Ectodermal cell (in vitro differentiated cells): ENCODE measurements around the gene GPR39.

Experiments
- H3K27ac ChIP-seq: 2 replicates; pipeline ENCODE4 v1.7.0; 2013; ENCODE audit warnings: mild to moderate bottlenecking, low read depth, low read length; ENCODE audit not compliant: insufficient read depth, poor library complexity, severe bottlenecking
- H3K27me3 ChIP-seq: 2 replicates; pipeline ENCODE4 v1.7.0; 2013; ENCODE audit warnings: mild to moderate bottlenecking, low read length; ENCODE audit not compliant: insufficient read depth, control insufficient read depth, poor library complexity, severe bottlenecking
- H3K36me3 ChIP-seq: one replicate; pipeline ENCODE4 v1.7.0; 2013; ENCODE audit warnings: low read length; ENCODE audit not compliant: control insufficient read depth, insufficient read depth
- H3K4me1 ChIP-seq: one replicate; pipeline ENCODE4 v1.7.0; 2013; ENCODE audit warnings: low read length; ENCODE audit not compliant: control insufficient read depth, insufficient read depth
- H3K4me3 ChIP-seq: 2 replicates; pipeline ENCODE4 v1.7.0; 2013; ENCODE audit warnings: low read depth, low read length, control low read depth; ENCODE audit not compliant: insufficient read depth
- H3K9me3 ChIP-seq: 2 replicates; pipeline ENCODE4 v1.7.0; 2013; ENCODE audit warnings: mild to moderate bottlenecking, low read length, moderate library complexity; ENCODE audit not compliant: control insufficient read depth
- WGBS, 2 experiments: methylation state at CpG; one replicate each; pipeline ENCODE4 v1.1.7; 2013; ENCODE audit warnings: missing lambda C conversion rate in 2 of 2; 5-methylcytosine and 5-hydroxymethylcytosine counted together

Gene GPR39

GRCh38 chr2:132422736-132423135, 6.1 kb downstream of the GPR39 start:
- H3K36me3 ChIP-seq = no peaks in the 10 kb centered on the region
- no peaks in the 10 kb centered on the region for H3K4me1 ChIP-seq
- no peaks in the 10 kb centered on the region for H3K9me3 ChIP-seq
- 90 to 93% methylated on average over 6 of the region's 6 CpGs for WGBS, 2 experiments
- H3K4me3 ChIP-seq = no peak overlapping the region
- no peak overlapping the region for H3K27ac ChIP-seq
- H3K27me3 ChIP-seq = peaks cover 6% of the 10 kb centered on the region

GRCh38 chr2:132424526-132425121, 8.0 kb downstream of the GPR39 start:
- 94% methylated on average over 5 of the region's 5 CpGs for WGBS, 2 experiments
- H3K27ac ChIP-seq = no peak overlapping the region
- no peaks in the 10 kb centered on the region for H3K9me3 ChIP-seq
- H3K27me3 ChIP-seq = no peaks in the 10 kb centered on the region
- no peak overlapping the region for H3K4me3 ChIP-seq
- no peaks in the 10 kb centered on the region for H3K4me1 ChIP-seq
- H3K36me3 ChIP-seq = no peaks in the 10 kb centered on the region

GRCh38 chr2:132426033-132426432, 9.4 kb downstream of the GPR39 start:
- no peaks in the 10 kb centered on the region for H3K4me1 ChIP-seq
- no peaks in the 10 kb centered on the region for H3K36me3 ChIP-seq
- H3K4me3 ChIP-seq = no peak overlapping the region
- WGBS, 2 experiments = 70 to 83% methylated on average over 3 of the region's 3 CpGs
- no peaks in the 10 kb centered on the region for H3K27me3 ChIP-seq
- no peak overlapping the region for H3K27ac ChIP-seq
- H3K9me3 ChIP-seq = no peaks in the 10 kb centered on the region

GRCh38 chr2:132426656-132427055, 10.1 kb downstream of the GPR39 start:
- H3K9me3 ChIP-seq = no peaks in the 10 kb centered on the region
- H3K4me3 ChIP-seq = no peak overlapping the region
- no peaks in the 10 kb centered on the region for H3K36me3 ChIP-seq
- 91 to 96% methylated on average over 5 of the region's 5 CpGs for WGBS, 2 experiments
- no peak overlapping the region for H3K27ac ChIP-seq
- H3K4me1 ChIP-seq = no peaks in the 10 kb centered on the region
- no peaks in the 10 kb centered on the region for H3K27me3 ChIP-seq

- WGBS, 2 experiments = 91 to 98% methylated on average over 2 of the region's 2 CpGs
Observed at GRCh38 chr2:132429351-132429750, 12.7 kb downstream of the GPR39 start.

GRCh38 chr2:132429941-132430573, 13.5 kb downstream of the GPR39 start:
- no peaks in the 10 kb centered on the region for H3K9me3 ChIP-seq
- no peak overlapping the region for H3K4me3 ChIP-seq
- WGBS, 2 experiments = 89 to 90% methylated on average over 2 of the region's 2 CpGs
- H3K4me1 ChIP-seq = no peaks in the 10 kb centered on the region
- no peaks in the 10 kb centered on the region for H3K27me3 ChIP-seq
- no peaks in the 10 kb centered on the region for H3K36me3 ChIP-seq
- no peak overlapping the region for H3K27ac ChIP-seq

More at GRCh38 chr2:132429351-132429750, 12.7 kb downstream of the GPR39 start:
- H3K27me3 ChIP-seq = no peaks in the 10 kb centered on the region
- H3K4me3 ChIP-seq = no peak overlapping the region
- no peaks in the 10 kb centered on the region for H3K36me3 ChIP-seq
- no peaks in the 10 kb centered on the region for H3K4me1 ChIP-seq
- H3K27ac ChIP-seq = no peak overlapping the region
- no peaks in the 10 kb centered on the region for H3K9me3 ChIP-seq

- Histone ChIP-seq H3K27me3 (no peaks in the 10 kb centered on the region), H3K9me3 (no peaks in the 10 kb centered on the region), H3K36me3 (no peaks in the 10 kb centered on the region), H3K27ac (no peak overlapping the region), H3K4me1 (no peaks in the 10 kb centered on the region), H3K4me3 (no peak overlapping the region)
Observed at GRCh38 chr2:132430895-132431294, 14.3 kb downstream of the GPR39 start.

- Histone ChIP-seq H3K9me3 (no peaks in the 10 kb centered on the region), H3K27ac (no peak overlapping the region), H3K4me1 (peaks cover 4% of the 10 kb centered on the region), H3K27me3 (no peaks in the 10 kb centered on the region), H3K36me3 (no peaks in the 10 kb centered on the region), H3K4me3 (no peak overlapping the region)
- WGBS, 2 experiments = 88 to 91% methylated on average over 3 to 4 of the region's 5 CpGs
Observed at GRCh38 chr2:132437852-132438669, 21.5 kb downstream of the GPR39 start.

GRCh38 chr2:132438691-132439090, 22.1 kb downstream of the GPR39 start:
- Histone ChIP-seq H3K36me3 (no peaks in the 10 kb centered on the region), H3K27me3 (no peaks in the 10 kb centered on the region), H3K4me3 (no peak overlapping the region), H3K9me3 (no peaks in the 10 kb centered on the region), H3K27ac (no peak overlapping the region), H3K4me1 (peaks cover 4% of the 10 kb centered on the region)
- WGBS, 2 experiments = 92 to 95% methylated on average over 3 to 4 of the region's 4 CpGs

- H3K36me3 ChIP-seq = no peaks in the 10 kb centered on the region
- 84 to 85% methylated on average over 6 of the region's 6 CpGs for WGBS, 2 experiments
- H3K4me3 ChIP-seq = no peak overlapping the region
- H3K27me3 ChIP-seq = no peaks in the 10 kb centered on the region
- peak overlapping the region; percentile 8 for H3K27ac ChIP-seq
- peaks cover 4% of the 10 kb centered on the region for H3K4me1 ChIP-seq
- no peaks in the 10 kb centered on the region for H3K9me3 ChIP-seq
Observed at GRCh38 chr2:132439703-132440398, 23.2 kb downstream of the GPR39 start.
